Neural cell (in vitro differentiated cells): ENCODE results near the gene SFT2D1. TPM values are rescaled to one million over a fixed set of nuclear protein-coding genes. Genes with fewer than 3 reads are reported as not detected.
A peak's percentile ranks its signal among the peaks of the same experiment; 100 is the strongest.

Source experiments
- H2AFZ ChIP-seq: fragments of 200-600, 300-800 bp; sonication (generic), shearing (Covaris generic); 2 replicates; pipeline ENCODE4 v1.6.0; 2014; ENCODE audit warnings: low read depth, mild to moderate bottlenecking, antibody characterized with exemption, low read length, moderate library complexity
- H3F3A ChIP-seq: fragments of 200-600 bp; shearing (Covaris generic); 2 replicates; pipeline ENCODE4 v1.6.1; 2016; ENCODE audit warnings: mild to moderate bottlenecking, moderate library complexity, mixed read lengths, antibody characterized with exemption, low read length; ENCODE audit not compliant: insufficient read depth, poor library complexity, severe bottlenecking
- H3K27ac ChIP-seq: fragments of 200-600, 300-800 bp; sonication (generic), shearing (Covaris generic); 2 replicates; pipeline ENCODE4 v1.5.1; 2014; ENCODE audit warnings: mild to moderate bottlenecking, low read length, moderate library complexity
- H3K27me3 ChIP-seq: fragments of 300-800, 200-600 bp; sonication (generic), shearing (Covaris generic); 2 replicates; pipeline ENCODE4 v1.6.0; 2014; ENCODE audit warnings: mild to moderate bottlenecking, low read depth, low read length, moderate library complexity; ENCODE audit not compliant: insufficient read depth
- H3K36me3 ChIP-seq: fragments of 300-800, 200-600 bp; sonication (generic), shearing (Covaris generic); 2 replicates; pipeline ENCODE4 v1.5.1; 2014; ENCODE audit warnings: mild to moderate bottlenecking, antibody characterized with exemption, low read length, moderate library complexity; ENCODE audit not compliant: insufficient read depth
- H3K4me2 ChIP-seq: fragments of 300-800, 200-600 bp; sonication (generic), shearing (Covaris generic); 2 replicates; pipeline ENCODE4 v1.6.0; 2014; ENCODE audit warnings: mild to moderate bottlenecking, low read length
- H3K4me3 ChIP-seq: fragments of 300-800, 200-600 bp; sonication (generic), shearing (Covaris generic); 2 replicates; pipeline ENCODE4 v1.5.1; 2014; ENCODE audit warnings: mild to moderate bottlenecking, low read length, moderate library complexity
- H3K79me2 ChIP-seq: fragments of 200-600 bp; shearing (Covaris generic); replicated peaks from 2 replicates; pipeline ENCODE4 v1.6.0; 2014; ENCODE audit warnings: mild to moderate bottlenecking, low read length, moderate library complexity; ENCODE audit not compliant: insufficient read depth
- H3K9ac ChIP-seq: fragments of 300-800, 200-600 bp; sonication (generic), shearing (Covaris generic); 2 replicates; pipeline ENCODE4 v1.6.1; 2016; ENCODE audit warnings: mild to moderate bottlenecking, low read length, mixed read lengths
- H3K9me2 ChIP-seq: fragments of 200-600 bp; shearing (Covaris generic); 2 replicates; pipeline ENCODE4 v1.6.1; 2016; ENCODE audit warnings: mild to moderate bottlenecking, low read length, mixed read lengths; ENCODE audit not compliant: insufficient read depth
- H3K9me3 ChIP-seq: fragments of 200-600, 300-800 bp; sonication (generic), shearing (Covaris generic); 2 replicates; pipeline ENCODE4 v1.6.1; 2016; ENCODE audit warnings: mild to moderate bottlenecking, mixed run types, low read length, moderate library complexity, mixed read lengths
- H4K20me1 ChIP-seq: fragments of 200-600 bp; shearing (Covaris generic); 2 replicates; pipeline ENCODE4 v1.6.1; 2016; ENCODE audit warnings: mild to moderate bottlenecking, mixed run types; ENCODE audit not compliant: insufficient read depth
- EP300 ChIP-seq: fragments of 450-650 bp; conservative IDR thresholded peaks from 2 replicates; pipeline ENCODE4 v1.6.1; 2014; ENCODE audit warnings: antibody characterized with exemption, mild to moderate bottlenecking, moderate library complexity; ENCODE audit not compliant: poor library complexity, severe bottlenecking
- EZH2 ChIP-seq: fragments of 200-600, 300-800 bp; shearing (Covaris generic), sonication (generic); IDR thresholded peaks from 2 replicates; pipeline ENCODE4 v1.6.1; 2014; ENCODE audit warnings: antibody characterized with exemption, low read length, borderline replicate concordance, mild to moderate bottlenecking; ENCODE audit not compliant: insufficient read depth, poor library complexity, severe bottlenecking
- MXI1 ChIP-seq: fragments of 450-650 bp; conservative IDR thresholded peaks from 2 replicates; pipeline ENCODE4 v1.6.1; 2014; ENCODE audit warnings: antibody characterized with exemption, mild to moderate bottlenecking; ENCODE audit not compliant: poor library complexity, severe bottlenecking
- POLR2AphosphoS5 ChIP-seq: IDR thresholded peaks from 2 replicates; pipeline ENCODE4 v1.6.1; 2012
- RAD21 ChIP-seq: fragments of 450-650 bp; conservative IDR thresholded peaks from 2 replicates; pipeline ENCODE4 v1.6.1; 2014; ENCODE audit warnings: antibody characterized with exemption, mild to moderate bottlenecking, moderate library complexity
- SMC3 ChIP-seq: fragments of 450-650 bp; conservative IDR thresholded peaks from 2 replicates; pipeline ENCODE4 v1.6.1; 2014; ENCODE audit warnings: antibody characterized with exemption, mild to moderate bottlenecking, moderate library complexity; ENCODE audit not compliant: poor library complexity
- TAF1 ChIP-seq: IDR thresholded peaks from 2 replicates; pipeline ENCODE4 v1.6.1; 2012; ENCODE audit warnings: low read depth
- polyA plus RNA-seq: library from polyadenylated mRNA; depleted of rRNA; stranded (reverse); fragments of >200 nt; gene quantifications from 2 replicates; pipeline ENCODE4 v1.2.3, GENCODE V29; 2014
- TF ChIP-seq, protein P1 (sequence below): fragments of 450-650 bp; IDR thresholded peaks from 2 replicates; pipeline ENCODE4 v1.5.1; 2014; ENCODE audit warnings: antibody characterized with exemption, mild to moderate bottlenecking, moderate library complexity; ENCODE audit not compliant: poor library complexity, severe bottlenecking
- TF ChIP-seq, protein P2 (sequence below): IDR thresholded peaks from 2 replicates; pipeline ENCODE4 v1.6.1; 2012; ENCODE audit warnings: borderline replicate concordance

The SFT2D1 gene
- polyA plus RNA-seq, 1 donor from 2014 or later: 81.7 TPM

DNA sequence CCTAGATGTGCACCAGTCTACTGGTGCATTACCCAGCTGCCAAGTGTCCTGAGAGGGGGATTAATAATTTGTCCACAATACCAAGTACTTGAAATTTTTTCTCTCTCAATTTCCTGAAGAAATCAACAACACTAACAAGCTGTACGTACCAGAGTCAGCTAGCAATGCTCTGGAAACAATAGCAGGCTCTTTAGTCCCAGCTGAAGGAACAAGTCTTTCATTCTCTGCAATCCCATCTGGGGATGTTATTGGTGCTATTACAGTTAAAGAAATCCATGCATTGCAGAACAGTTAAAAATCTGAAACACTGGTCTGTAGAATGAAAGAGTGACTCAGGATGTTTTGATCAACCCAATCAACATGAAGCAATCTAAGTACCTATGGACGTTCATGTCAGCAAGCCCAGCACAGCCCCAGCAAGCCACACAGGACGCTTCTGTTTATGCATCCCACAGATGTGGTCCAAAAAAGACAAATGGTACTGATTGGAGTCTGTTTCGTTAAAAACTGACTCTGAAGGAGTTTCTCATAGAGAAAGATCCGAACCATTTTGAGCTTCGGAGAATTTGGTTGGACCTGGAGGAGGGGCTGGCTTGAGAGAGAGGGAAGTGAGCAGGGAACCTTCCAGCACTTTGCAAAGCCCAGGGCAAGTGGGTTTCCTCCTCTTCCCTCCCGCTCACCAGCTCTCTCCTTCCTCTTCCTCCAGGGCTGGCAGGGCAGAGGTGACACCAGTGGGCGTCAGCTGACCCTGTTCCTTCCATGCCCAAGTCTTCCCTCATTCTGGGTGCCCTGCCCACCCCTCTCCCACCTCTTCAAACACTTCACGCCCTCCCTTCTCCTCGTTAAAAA lies 46.1 kb downstream of the SFT2D1 start:
- Histone ChIP-seq H3K4me3 (no peak overlapping the region), H3K36me3 (no peaks in the 10 kb centered on the region), H3F3A (no peaks in the 10 kb centered on the region), H3K27ac (no peak overlapping the region), H3K9ac (no peak overlapping the region), H3K9me3 (no peaks in the 10 kb centered on the region), H3K4me2 (no peak overlapping the region), H4K20me1 (no peaks in the 10 kb centered on the region), H3K27me3 (no peaks in the 10 kb centered on the region), H3K9me2 (no peaks in the 10 kb centered on the region), H3K79me2 (no peaks in the 10 kb centered on the region), H2AFZ (no peak overlapping the region)
- TF ChIP-seq EZH2 (no peak), POLR2AphosphoS5 (no peak), EP300 (no peak), RAD21 (no peak), TAF1 (no peak), MXI1 (no peak), SMC3 (no peak)
- TF ChIP-seq, protein P1, sequence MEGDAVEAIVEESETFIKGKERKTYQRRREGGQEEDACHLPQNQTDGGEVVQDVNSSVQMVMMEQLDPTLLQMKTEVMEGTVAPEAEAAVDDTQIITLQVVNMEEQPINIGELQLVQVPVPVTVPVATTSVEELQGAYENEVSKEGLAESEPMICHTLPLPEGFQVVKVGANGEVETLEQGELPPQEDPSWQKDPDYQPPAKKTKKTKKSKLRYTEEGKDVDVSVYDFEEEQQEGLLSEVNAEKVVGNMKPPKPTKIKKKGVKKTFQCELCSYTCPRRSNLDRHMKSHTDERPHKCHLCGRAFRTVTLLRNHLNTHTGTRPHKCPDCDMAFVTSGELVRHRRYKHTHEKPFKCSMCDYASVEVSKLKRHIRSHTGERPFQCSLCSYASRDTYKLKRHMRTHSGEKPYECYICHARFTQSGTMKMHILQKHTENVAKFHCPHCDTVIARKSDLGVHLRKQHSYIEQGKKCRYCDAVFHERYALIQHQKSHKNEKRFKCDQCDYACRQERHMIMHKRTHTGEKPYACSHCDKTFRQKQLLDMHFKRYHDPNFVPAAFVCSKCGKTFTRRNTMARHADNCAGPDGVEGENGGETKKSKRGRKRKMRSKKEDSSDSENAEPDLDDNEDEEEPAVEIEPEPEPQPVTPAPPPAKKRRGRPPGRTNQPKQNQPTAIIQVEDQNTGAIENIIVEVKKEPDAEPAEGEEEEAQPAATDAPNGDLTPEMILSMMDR: no peak
- TF ChIP-seq, protein P2, sequence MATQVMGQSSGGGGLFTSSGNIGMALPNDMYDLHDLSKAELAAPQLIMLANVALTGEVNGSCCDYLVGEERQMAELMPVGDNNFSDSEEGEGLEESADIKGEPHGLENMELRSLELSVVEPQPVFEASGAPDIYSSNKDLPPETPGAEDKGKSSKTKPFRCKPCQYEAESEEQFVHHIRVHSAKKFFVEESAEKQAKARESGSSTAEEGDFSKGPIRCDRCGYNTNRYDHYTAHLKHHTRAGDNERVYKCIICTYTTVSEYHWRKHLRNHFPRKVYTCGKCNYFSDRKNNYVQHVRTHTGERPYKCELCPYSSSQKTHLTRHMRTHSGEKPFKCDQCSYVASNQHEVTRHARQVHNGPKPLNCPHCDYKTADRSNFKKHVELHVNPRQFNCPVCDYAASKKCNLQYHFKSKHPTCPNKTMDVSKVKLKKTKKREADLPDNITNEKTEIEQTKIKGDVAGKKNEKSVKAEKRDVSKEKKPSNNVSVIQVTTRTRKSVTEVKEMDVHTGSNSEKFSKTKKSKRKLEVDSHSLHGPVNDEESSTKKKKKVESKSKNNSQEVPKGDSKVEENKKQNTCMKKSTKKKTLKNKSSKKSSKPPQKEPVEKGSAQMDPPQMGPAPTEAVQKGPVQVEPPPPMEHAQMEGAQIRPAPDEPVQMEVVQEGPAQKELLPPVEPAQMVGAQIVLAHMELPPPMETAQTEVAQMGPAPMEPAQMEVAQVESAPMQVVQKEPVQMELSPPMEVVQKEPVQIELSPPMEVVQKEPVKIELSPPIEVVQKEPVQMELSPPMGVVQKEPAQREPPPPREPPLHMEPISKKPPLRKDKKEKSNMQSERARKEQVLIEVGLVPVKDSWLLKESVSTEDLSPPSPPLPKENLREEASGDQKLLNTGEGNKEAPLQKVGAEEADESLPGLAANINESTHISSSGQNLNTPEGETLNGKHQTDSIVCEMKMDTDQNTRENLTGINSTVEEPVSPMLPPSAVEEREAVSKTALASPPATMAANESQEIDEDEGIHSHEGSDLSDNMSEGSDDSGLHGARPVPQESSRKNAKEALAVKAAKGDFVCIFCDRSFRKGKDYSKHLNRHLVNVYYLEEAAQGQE: no peak

DNA sequence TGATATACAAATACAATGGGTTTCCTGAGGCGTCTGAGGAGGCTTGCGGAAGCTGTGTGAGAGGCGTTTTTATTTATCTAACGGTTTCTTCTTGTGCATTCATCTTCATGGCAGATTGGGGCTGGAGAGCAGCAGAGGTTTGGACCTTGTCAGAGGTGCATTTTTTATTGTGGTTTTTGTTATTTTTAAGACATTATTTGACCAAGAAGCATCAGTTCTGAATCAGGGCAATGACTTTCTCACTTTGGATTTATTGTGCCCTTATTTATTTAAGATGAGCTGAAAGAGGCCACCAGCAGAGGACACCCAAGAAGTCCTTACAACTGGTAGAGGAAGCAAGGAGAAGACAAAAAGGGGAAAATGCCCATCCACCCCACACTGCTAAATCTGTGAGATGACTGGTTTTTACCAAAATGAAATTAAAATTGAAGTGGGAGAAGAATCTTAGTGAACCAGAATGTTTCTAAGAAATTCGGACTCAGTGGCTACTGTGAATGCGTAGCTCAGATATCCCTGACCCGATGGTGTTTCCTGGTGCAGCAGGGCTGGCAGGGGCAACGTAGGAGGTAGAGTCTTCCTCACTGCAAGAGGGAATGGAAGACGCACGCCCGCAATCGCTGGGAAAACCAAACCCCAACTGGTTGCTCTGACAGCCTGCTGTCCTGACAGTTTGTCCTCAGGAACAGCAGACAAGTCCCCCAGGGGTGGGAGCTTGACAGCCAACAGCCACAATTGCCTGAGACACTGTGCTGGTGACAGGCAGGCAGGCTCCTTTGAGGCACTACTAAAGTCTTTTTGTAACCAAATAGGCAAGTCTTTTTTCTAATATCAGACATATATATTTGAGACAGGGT lies 48.4 kb downstream of the SFT2D1 start:
- no peaks in the 10 kb centered on the region for H3F3A ChIP-seq
- H3K9me2 ChIP-seq: no peaks in the 10 kb centered on the region
- H3K9me3 ChIP-seq: no peaks in the 10 kb centered on the region
- no peaks in the 10 kb centered on the region for H3K79me2 ChIP-seq
- no peaks in the 10 kb centered on the region for H3K36me3 ChIP-seq
- no peak overlapping the region for H3K9ac ChIP-seq
- H3K4me3 ChIP-seq: peak overlapping the region; percentile 18
- no peak for TF ChIP-seq SMC3
- H2AFZ ChIP-seq: no peak overlapping the region
- H3K27ac ChIP-seq: no peak overlapping the region
- H4K20me1 ChIP-seq: no peaks in the 10 kb centered on the region
- no peak overlapping the region for H3K4me2 ChIP-seq
- H3K27me3 ChIP-seq: no peaks in the 10 kb centered on the region
